Measurements from ENCODE around the gene DNASE1L2. TPM values are rescaled to one million over a fixed set of nuclear protein-coding genes. Genes with fewer than 3 reads are reported as not detected.
"Not testable (repeated sequence)": the region's sequence is repeated elsewhere in the genome, so short reads cannot be mapped to it uniquely, and the experiment has no call there.

The DNASE1L2 gene
- total RNA-seq, 1 donor from 2014 or later: 2.4 TPM

DNA sequence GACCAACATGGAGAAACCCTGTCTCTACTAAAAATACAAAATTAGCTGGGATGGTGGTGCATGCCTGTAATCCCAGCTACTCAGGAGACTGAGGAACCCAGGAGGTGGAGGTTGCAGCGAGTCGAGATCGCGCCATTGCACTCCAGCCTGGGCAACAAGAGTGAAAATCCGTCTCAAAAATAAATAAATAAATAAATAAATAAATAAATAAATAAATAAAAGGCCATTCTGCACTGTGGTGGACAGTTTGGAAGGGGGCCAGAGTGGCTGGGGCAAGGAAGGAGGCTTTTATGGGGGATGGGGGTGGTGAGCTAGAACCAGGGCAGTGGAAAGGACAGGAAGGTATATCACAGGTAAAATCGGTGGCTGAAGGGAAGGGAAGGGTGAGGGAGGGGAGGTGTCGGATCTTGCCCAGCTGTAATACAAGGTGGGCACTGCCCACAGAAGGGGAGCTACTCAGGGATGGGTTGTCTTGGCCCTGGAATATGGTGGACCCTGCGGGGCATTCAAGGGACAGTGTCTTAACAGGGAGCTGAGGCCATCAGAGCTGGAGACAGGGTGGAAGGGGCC, 33.0 kb upstream of the DNASE1L2 start:
- DNase-seq (ENCODE audit: low read depth): not testable (repeated sequence)

DNA sequence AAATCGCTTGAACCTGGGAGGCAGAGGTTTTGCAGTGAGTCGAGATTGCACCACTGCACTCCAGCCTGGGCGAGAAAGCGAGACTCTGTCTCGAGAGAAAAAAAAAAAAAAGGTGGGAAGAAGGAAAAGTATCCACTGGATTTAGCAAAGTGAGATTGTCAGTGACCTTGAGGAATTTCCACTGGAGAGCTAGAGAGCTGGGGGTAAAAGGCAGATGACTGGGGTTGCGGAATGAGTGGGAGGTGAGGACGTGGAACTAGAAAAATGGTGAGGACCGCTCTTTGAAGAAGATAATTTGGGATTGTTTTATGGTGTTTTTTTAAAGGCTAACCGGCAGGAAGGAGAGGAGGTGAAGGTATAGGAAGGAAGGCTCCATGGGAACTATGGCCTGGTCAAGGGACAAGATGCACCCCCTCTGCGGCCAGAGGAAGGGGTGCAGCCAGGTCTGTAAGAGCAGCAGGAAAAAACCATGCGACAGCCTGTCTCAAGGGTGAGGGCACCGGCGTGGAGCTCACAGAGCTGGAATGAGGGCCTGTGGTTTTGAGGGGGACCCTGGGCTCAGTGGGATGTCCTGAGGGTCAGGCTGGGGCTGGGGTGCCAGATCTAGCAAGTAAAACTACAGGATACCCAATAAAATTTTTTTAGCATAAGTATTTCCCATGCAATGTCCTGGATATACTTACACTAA, 31.7 kb upstream of the DNASE1L2 start:
- DNase-seq (ENCODE audit: low read depth): no peak

DNA sequence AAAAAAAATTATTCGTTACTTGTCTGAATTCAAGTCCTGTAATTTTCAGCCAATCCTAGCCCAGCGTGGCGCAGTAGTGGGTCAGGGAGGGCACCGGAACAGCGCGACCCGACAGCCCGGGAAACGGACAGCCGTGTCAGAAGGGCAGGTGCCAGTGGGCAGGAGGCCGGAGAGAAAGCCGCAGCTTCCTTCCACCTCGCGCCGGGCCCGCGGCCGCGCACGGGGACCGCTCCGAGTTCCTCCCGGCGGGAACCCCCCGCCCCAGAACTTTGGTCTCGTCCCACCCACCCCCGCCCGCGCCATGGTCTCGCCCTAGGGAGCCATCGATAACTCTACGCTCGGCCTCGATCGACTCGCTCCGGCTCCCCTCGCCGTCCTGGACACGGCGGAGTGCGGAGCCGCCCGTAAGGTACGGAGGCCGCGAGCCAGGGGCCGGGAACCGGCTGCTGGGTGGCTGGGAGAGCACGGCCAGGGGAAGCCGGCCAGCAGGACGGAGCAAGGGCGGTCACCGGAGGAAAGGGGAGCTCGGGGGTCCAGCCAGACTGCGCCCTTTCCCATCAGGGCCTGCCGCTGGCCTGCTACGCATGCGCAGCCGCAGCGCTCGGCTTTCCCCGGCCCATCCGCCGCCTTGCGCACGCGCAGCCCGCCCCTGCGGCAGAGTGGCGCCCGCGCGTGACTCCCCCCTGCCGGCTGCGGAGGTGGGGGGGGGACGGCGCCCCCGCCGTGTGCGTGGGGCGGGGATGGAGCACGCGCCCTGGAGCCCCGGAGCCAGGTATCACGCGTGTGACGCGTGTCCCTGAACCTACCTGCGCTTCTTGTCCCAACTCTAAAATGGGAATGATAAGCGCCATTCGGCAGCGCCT, 30.9 kb upstream of the DNASE1L2 start, which contains the start of gene MLST8:
Gene MLST8, plus strand, starts transcription at position 351 of the 863 bp plus-strand sequence. CDS start 632 bp downstream, outside the sequence.
- peak; percentile 84 for DNase-seq (ENCODE audit: low read depth)

DNA sequence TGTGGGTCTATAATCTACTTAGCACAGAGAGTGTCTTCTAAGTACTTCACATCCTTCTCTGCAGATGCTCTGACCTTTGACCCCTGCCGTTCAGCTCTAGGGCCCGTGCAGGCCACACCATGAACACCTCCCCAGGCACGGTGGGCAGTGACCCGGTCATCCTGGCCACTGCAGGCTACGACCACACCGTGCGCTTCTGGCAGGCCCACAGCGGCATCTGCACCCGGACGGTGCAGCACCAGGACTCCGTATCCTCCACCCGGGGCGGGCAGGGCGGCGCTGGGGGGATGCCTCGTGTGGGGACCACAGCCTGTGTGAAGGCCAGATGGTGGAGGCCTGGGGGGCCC, 30.3 kb upstream of the DNASE1L2 start:
- no peak for DNase-seq (ENCODE audit: low read depth)

DNA sequence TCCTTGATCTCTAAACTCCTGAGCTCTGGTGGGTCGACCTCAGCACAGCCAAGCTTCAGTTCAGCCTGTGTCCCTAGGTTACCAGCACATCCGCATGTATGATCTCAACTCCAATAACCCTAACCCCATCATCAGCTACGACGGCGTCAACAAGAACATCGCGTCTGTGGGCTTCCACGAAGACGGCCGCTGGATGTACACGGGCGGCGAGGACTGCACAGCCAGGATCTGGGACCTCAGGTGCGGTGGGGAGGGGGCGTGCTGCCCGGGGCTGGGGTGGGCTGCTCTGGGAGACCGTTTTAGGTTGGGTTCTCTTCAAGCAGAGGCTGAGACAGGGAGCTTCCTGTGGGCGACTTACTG, 29.8 kb upstream of the DNASE1L2 start:
- no peak for DNase-seq (ENCODE audit: low read depth)

DNA sequence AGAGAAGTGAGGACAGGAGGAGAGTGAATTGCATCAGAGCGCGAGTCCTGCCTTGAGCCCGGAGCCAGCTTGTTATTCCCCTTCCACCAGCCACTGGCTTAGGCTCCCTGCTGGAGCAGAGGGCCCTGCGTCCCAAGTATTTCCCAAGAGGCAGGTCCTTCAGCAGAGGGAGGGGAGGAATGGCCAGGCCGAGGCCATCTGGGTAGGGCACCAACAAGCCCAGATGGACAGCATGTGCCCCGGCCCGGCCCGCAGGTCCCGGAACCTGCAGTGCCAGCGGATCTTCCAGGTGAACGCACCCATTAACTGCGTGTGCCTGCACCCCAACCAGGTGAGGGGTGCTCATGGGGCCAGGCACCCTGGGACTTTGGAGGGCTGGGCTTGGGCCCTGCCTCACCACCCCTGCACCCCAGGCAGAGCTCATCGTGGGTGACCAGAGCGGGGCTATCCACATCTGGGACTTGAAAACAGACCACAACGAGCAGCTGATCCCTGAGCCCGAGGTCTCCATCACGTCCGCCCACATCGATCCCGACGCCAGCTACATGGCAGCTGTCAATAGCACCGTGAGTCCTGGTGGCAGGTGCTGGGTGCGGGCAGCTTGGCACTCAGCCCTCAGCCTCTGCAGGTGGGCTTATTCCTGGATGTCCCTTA, 29.3 kb upstream of the DNASE1L2 start:
- no peak for DNase-seq (ENCODE audit: low read depth)

DNA sequence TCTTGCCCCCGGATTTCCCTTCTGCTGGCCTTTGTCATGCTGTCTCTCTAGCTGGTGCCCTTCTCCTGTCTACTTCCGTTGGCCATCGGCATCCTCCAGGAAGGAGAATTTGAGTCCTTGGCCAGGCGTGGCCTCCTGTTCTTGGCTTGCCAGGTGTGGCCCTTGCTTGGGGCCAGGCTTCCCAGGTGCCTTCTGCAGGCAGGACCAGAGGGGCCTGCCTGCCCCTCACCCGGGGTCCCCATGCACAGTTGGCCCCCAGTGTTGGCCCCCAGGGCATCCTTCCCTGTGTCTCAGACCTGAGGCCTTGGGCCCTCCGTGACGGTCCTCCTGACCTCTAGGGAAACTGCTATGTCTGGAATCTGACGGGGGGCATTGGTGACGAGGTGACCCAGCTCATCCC, 28.4 kb upstream of the DNASE1L2 start:
- no peak for DNase-seq (ENCODE audit: low read depth)

DNA sequence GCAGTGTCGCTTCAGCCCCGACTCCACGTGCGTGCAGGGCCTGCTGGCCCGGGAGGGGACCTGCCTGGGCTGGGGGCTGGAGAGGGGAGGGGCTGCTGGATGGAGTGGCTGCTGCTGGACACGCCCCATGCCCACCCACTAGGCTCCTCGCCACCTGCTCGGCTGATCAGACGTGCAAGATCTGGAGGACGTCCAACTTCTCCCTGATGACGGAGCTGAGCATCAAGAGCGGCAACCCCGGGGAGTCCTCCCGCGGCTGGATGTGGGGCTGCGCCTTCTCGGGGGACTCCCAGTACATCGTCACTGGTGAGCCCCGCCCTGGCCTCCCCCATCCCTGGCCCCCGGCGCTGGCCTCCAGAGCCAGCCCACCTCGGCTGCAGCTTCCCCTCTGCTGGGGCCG, 27.9 kb upstream of the DNASE1L2 start:
- DNase-seq (ENCODE audit: low read depth): no peak

DNA sequence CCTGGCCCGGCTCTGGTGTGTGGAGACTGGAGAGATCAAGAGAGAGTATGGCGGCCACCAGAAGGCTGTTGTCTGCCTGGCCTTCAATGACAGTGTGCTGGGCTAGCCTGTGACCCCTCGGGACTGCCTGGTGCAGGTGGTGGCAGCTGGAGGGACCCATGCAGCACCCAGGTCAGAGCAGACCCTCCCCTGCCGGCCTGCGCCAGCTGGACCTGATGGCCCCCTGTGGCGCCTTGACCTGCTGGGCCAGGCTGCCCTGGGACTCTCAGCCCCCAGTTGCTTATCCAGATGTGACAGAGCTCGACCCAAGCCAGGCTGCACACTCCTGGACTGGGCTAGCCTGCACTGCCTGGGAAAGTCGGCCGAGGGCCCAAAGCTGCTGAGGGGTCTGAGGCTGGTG, 27.5 kb upstream of the DNASE1L2 start:
- no peak for DNase-seq (ENCODE audit: low read depth)

DNA sequence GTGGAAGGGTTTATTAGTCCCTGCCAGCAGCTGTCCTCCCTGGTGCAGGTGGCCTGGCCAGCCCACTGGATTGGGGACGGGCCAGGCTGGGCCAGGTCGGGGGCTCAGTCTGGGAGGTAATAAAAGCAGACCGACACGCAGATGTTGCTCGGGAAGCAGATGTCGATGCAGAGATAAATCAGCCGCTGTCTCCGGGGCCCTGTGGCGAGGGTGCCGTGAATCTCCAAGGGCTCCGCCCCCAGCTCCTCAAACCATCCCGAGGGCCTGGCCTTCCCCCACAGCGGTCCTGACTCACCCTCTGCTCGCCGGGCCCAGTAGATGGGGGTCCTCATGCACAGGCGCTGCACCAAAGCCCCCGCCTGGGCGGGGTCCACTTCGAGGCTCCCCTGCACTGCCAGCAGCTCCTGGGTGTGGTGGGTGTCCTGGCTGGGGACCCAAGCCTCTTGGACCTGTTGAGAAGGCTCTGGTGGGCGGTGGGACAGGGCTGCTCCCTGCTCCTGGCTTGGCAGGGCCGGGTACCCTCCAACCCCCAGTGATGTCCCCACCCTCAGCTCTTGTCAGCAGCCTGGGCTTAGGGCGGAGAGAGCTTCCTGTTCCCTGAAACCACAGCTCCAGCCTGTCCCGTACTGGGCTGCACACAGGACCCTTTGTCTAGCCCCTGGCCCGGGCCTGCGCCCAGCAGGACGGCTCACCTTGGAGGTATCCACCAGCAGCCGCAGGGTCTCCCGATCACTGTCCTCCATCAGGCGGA, 26.8 kb upstream of the DNASE1L2 start:
- no peak for DNase-seq (ENCODE audit: low read depth)

DNA sequence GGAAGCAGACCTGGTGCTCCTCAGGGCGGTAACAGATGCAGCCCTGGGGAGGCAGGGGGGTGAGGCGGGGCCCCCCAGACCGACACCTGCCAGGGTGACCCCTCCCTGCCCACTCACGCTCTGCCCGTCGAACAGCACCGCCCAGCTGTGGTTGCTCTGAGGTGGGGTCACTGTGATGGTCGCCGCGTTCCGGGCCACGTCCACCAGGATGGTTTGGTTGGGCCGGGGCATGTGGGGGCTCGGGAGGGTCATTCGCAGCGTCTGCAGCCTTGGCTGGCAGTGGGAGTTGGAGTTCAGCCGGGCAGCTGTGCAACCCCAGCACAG, 26.3 kb upstream of the DNASE1L2 start:
- DNase-seq (ENCODE audit: low read depth): no peak

DNA sequence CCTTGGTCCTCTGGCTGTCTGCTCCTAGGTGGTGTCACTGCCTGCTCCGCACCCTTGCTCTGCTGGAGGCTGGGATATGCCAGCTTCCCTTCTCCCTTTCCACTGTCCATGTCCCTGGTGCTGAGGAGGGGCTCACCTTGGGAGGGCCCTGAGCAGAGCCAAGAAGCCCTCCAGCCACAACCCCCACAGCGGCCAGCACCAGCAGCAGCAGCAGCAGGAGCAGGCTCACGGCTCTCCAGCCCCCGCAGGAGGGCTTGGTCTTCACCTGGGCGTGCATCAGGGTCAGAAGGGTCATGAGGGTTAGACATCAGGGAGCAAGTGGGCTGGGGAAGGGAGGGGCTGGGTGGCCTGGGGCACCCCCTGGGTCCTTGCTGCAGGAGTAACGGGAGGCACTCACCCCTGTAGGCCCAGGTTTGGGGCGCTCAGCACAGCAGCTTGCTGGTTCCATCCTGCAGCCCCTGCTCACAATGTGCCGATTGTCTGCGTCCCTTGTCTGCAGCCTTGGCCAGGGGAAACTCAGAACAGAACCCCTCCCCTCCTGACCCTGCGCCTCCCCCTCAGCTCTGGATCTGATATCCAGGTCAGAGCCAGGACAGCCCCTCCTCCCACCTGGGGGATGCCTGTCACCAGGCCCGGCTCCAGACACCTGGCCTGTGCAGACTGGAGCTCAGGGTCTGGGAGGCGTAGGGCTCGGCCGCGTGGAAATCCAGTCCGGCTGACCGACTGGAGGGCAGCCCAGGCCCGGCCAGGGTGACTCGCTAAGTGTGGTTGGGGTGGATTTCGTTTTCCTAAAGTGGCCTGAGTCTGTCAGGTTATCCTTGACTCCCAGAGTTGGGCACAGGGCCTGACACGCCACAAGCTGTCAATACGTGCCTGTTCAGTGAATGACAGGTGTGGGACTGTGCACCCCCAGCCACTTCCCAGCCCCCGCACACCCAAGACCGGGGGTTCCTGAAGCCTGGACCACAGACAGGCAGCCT, 25.6 kb upstream of the DNASE1L2 start, which contains the start of gene BRICD5:
Gene BRICD5, minus strand, starts transcription at position 478 of the 980 bp plus-strand sequence. Its CDS starts 30 bp downstream, at position 448.
- peak; percentile 82 for DNase-seq (ENCODE audit: low read depth)

DNA sequence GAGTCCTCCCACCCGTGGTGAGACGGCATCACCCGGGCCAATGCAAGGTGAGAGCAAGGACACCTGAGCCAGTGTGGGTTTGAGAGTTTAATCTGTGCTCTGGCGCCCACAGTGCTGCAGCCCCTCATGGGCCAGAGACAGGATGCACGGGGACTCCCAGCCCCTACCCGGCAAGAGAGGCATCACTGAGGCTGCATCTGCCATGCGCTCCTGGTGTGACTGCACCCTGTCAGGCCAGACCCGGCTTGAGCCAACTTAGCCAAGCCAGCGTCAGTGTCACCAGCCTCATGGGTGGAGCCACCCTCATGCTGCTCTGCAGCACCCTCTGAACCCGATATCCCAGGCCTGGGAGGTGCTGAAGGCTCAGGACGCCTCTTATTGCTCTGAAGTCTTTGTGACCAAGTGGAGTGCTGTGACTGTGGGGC, 24.3 kb upstream of the DNASE1L2 start:
- DNase-seq (ENCODE audit: low read depth): no peak

DNA sequence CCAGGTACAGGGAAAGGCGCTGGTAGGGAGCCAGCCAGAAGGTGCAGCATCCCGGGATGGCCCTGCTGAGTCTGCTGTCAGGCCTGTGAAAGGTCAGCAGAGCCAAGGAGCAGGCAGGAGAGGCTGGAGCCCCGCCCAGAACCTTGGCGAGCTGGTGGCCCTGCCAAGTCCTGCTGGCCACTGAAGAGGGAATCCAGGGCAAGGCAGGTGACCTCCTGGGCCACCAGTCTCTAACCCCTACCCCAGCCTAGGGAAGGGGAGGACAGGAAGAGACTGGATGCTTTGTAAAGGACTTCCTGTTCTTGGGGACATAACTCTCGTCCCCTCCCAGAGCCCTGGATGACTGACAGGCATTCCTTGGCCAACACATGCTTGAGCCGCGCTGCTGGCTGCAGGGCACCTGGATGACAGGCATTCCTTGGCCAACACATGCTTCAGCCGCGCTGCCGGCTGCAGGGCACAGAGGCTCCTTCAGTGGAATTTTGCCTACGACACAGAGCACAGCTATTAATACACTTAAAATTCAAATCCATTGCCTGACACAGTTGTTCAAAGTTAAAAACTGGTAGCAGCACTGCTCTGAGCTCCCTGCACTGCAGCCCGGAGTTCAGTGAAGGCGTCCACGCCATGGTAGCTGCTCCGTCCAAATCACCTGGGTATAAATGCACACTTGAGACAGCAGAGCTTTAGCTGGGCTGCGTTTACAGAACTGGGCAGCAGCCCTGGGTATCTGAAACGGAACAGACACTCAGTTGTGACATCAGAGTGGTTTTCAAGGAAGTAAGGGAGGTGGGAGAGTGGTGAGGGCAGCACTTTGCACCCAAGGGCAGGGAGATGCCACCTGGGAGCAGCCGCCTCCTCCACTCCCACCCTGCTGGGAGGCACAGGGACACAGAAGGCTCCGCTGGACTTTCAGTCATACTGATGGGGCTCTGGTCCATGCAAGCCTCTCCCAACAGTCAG, 23.6 kb upstream of the DNASE1L2 start:
- peak; percentile 85 for DNase-seq (ENCODE audit: low read depth)

DNA sequence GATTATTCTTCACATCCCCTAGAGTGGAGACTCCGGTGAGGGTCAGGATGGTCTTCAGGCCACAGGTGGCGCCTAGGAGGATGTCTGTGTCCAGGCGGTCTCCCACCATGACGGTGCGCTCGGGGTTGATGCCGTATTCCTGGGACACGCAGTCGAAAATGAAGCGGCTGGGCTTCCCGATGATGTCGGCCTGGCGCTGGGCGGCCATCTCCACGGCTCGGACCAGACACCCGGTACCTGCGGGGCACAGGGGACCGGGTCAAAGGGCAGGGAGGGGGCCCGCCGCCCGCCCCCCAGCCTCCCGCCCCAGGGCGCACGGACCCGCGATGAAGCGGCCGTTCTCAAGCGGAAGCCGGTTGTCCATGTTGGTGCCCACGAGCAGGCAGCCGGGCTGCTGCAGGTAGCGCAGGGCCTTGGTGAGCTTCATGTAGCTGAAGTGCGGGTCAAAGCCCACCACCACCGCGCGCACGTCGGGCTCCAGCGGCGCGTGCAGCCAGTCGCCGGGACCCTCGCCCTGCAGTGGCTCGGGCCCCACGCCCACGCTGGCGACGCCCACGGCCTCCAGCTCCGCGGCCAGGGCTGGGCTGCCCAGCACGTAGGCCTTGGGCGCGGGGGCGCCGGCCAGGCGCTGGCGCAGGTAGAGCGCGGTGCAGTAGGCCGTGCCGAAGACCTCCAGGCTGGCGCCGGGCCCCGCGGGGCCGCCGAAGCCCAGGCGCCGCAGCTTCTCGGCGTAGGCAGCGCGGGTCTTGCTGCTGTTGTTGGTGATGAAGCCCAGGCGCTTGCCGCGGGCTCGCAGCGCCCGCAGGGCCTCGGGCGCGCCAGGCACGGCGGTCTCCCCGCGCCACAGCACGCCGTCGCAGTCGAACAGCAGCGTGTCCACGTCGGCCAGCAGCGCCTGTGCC, 22.2 kb upstream of the DNASE1L2 start:
- no peak for DNase-seq (ENCODE audit: low read depth)

DNA sequence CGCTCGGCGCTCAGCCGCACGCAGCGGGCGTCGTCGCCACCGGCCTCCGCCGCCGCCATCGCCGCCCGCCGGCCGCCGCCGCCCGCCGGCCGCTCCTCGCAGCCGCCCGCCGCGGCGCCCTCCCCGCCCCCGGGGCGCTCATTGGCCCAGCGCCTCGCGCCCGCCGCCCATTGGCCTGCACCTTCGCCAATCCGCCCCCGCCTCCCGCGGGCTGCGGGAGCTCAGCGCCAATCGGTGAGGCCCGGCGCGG, 21.6 kb upstream of the DNASE1L2 start, which contains the start of gene PGP:
Gene PGP, minus strand, starts transcription at position 122 of the 250 bp plus-strand sequence. Its CDS starts 63 bp downstream, at position 59.
- no peak for DNase-seq (ENCODE audit: low read depth)

DNA sequence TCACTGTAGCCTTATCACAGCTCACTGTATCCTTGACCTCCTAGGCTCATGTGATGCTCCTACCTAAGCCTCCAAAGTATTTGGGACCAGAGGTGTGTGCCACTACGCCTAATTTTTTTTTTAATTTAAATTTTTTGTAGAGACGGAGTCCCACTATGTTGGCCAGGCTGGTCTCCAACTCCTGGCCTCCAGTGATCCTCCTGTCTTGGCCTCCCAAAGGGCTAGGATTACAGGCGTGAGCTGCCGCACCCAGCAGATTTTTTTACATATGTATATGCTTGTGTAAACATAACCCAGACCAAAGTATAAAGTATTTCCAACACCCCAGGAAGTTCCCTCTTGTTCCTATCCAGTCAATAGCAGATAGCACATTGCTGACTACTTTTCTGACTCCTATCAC, 19.9 kb upstream of the DNASE1L2 start:
- DNase-seq (ENCODE audit: low read depth): no peak
